PC-3 (cell line): ENCODE measurements around the gene BNIP3. TPM values are rescaled to one million over a fixed set of nuclear protein-coding genes. Genes with fewer than 3 reads are reported as not detected.

ENCODE experiments used
- ATAC-seq: fragments of 200-7000 bp; cut with Tn5 transposase; 2 replicates; pipeline ENCODE4 v1.9.1; 2020; ENCODE audit warnings: mild to moderate bottlenecking, moderate library complexity
- BruUV-seq: library from RNA; stranded (reverse); fragments of 400-500 nt; replicated peaks from 2 replicates; lab custom pipeline; 2021; lab: Mats Ljungman, UMichigan
- CTCF ChIA-PET: fragments of 300-600 bp; sonication (Branson Sonifier 250); formaldehyde crosslinking; loops from one replicate; lab custom pipeline; 2022; ENCODE audit warnings: antibody characterized with exemption; lab: Charles Lee
- POLR2A ChIA-PET: fragments of 300-600 bp; sonication (Branson Sonifier 250); formaldehyde crosslinking; loops from one replicate; lab custom pipeline; 2022; ENCODE audit warnings: antibody characterized with exemption; ENCODE audit not compliant: unreplicated experiment; lab: Charles Lee
- DNase-seq: peaks from one replicate; pipeline ENCODE4 v3.0.0-alpha.2; 2015
- H2AFZ ChIP-seq: fragments of 300-600 bp; sonication (generic); 2 replicates; pipeline ENCODE4 v1.6.0; 2016; ENCODE audit warnings: antibody characterized with exemption, low read length
- H3F3A ChIP-seq: fragments of 300-600 bp; sonication (generic); one replicate; pipeline ENCODE4 v1.6.0; 2017; ENCODE audit warnings: antibody characterized with exemption, low read length, control low read depth, mild to moderate bottlenecking; ENCODE audit not compliant: unreplicated experiment
- H3K27ac ChIP-seq: fragments of 300-600 bp; sonication (generic); 2 replicates; pipeline ENCODE4 v1.5.1; 2016; ENCODE audit warnings: mild to moderate bottlenecking, low read length
- H3K27me3 ChIP-seq: fragments of 300-600 bp; sonication (generic); 2 replicates; pipeline ENCODE4 v1.6.1; 2016; ENCODE audit warnings: low read length, mixed read lengths
- H3K36me3 ChIP-seq: fragments of 300-600 bp; sonication (generic); 2 replicates; pipeline ENCODE4 v1.6.1; 2016; ENCODE audit warnings: low read depth, mixed run types, low read length, mixed read lengths
- H3K4me1 ChIP-seq: fragments of 300-600 bp; sonication (generic); 2 replicates; pipeline ENCODE4 v1.5.1; 2016; ENCODE audit warnings: low read length; ENCODE audit not compliant: insufficient read depth
- H3K4me2 ChIP-seq: fragments of 300-600 bp; sonication (generic); 2 replicates; pipeline ENCODE4 v1.6.0; 2016; ENCODE audit warnings: low read length
- H3K4me3 ChIP-seq: fragments of 300-600 bp; sonication (generic); 2 replicates; pipeline ENCODE4 v1.5.1; 2016; ENCODE audit warnings: mild to moderate bottlenecking, low read length, mixed read lengths
- H3K79me2 ChIP-seq: fragments of 300-600 bp; sonication (generic); 2 replicates; pipeline ENCODE4 v1.6.1; 2017; ENCODE audit warnings: low read length, mixed read lengths
- H3K9ac ChIP-seq: fragments of 300-600 bp; sonication (generic); 2 replicates; pipeline ENCODE4 v1.6.0; 2016; ENCODE audit warnings: mild to moderate bottlenecking, low read length
- H3K9me2 ChIP-seq: fragments of 300-600 bp; sonication (generic); replicated peaks from 2 replicates; pipeline ENCODE4 v1.6.1; 2016; ENCODE audit warnings: mixed run types, low read length, mixed read lengths
- H3K9me3 ChIP-seq: fragments of 300-600 bp; sonication (generic); 2 replicates; pipeline ENCODE4 v1.6.1; 2016; ENCODE audit warnings: low read length, mixed read lengths
- H4K20me1 ChIP-seq: fragments of 300-600 bp; sonication (generic); 2 replicates; pipeline ENCODE4 v1.6.1; 2016; ENCODE audit warnings: low read length, mixed read lengths
- CTCF ChIP-seq: fragments of 300-600 bp; sonication (generic); conservative IDR thresholded peaks from 2 replicates; pipeline ENCODE4 v1.5.1; 2017; ENCODE audit warnings: antibody characterized with exemption, low read depth, mild to moderate bottlenecking, low read length
- EZH2 ChIP-seq: fragments of 300-600 bp; sonication (generic); IDR thresholded peaks from one replicate; pipeline ENCODE4 v1.6.1; 2017; ENCODE audit warnings: antibody characterized with exemption, mild to moderate bottlenecking, low read length; ENCODE audit not compliant: unreplicated experiment
- EZH2phosphoT487 ChIP-seq: fragments of 300-600 bp; sonication (generic); IDR thresholded peaks from 2 replicates; pipeline ENCODE4 v1.6.1; 2018; ENCODE audit warnings: mild to moderate bottlenecking, antibody characterized with exemption, low read length, borderline replicate concordance
- intact Hi-C: fragments of 100-400 bp; cut with micrococcal nuclease; formaldehyde crosslinking; loops from 2 replicates; pipeline ENCODE4 v1.9.0; 2023
- total RNA-seq: library from RNA; depleted of rRNA; stranded (reverse); fragments of >200 nt; gene quantifications from 2 replicates; pipeline ENCODE4 v1.2.3, GENCODE V29; 2014

The BNIP3 gene
- total RNA-seq, 1 experiment from 2014 or later, result 225 TPM

DNA sequence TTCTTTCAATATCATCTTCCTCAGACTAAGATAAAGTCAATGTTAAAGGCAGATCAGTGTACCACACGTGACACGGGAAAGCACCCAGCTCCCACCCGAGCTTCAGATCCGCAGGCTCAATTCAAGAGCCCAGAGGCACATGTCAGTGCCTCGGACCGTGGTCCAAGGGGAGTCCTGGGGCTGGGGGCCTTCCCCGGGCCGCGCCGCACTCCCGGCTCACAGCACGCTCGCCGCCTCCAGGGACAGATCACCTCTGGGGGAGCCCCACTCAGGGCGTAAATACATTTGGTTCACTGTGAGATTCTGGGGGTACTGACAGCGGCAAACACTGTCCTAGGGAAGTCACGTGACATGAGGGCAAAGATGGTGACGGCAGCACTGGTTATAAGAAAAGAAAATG, 10.8 kb downstream of the BNIP3 start:
- no peak overlapping the region for H2AFZ ChIP-seq
- no peaks in the 10 kb centered on the region for H3K27me3 ChIP-seq
- no peaks in the 10 kb centered on the region for H3K9me3 ChIP-seq
- H3K4me3 ChIP-seq, result no peak overlapping the region
- H3K4me2 ChIP-seq, result no peak overlapping the region
- H4K20me1 ChIP-seq, result peaks cover 43% of the 10 kb centered on the region
- CTCF ChIA-PET, result no interaction called here
- H3K9me2 ChIP-seq, result no peaks in the 10 kb centered on the region
- H3K79me2 ChIP-seq, result peaks cover 52% of the 10 kb centered on the region
- H3F3A ChIP-seq, result no peaks in the 10 kb centered on the region
- ATAC-seq, result no peak
- H3K9ac ChIP-seq, result no peak overlapping the region
- peaks cover 27% of the 10 kb centered on the region for H3K36me3 ChIP-seq
- no TSS peak for BruUV-seq
- no peak overlapping the region for H3K27ac ChIP-seq
- DNase-seq, result no peak
- POLR2A ChIA-PET, result no interaction called here
- intact Hi-C loops, result no loop called here
- no peaks in the 10 kb centered on the region; the same call in 1 of the 2 replicates for H3K4me1 ChIP-seq
- TF ChIP-seq EZH2phosphoT487, result no peak
- no peak for TF ChIP-seq CTCF
- TF ChIP-seq EZH2, result no peak

DNA sequence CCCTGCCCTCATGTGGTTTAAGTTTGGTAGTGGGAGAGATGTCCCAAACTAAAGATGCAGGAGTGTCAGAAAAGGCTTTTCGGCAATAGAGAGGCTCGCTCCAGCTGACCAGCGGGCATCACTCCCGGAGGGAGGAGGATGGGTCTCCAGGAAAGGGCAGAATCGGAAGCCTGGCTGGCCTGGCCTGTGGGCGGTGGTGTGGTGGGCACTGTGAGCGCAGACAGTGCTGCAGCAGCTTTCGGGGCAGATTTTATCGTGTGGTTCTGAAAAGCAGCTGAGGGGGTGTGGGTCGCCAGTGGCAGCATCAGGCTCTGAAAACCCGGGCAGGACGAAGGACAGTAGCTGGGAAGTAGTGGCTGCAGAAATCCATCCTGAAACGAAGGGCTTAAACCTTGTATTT, 12.8 kb downstream of the BNIP3 start:
- TF ChIP-seq EZH2phosphoT487, result no peak
- Histone ChIP-seq H3K27me3 (no peaks in the 10 kb centered on the region), H3K4me1 (no peaks in the 10 kb centered on the region), H2AFZ (no peak overlapping the region), H3K9me3 (no peaks in the 10 kb centered on the region), H3K4me3 (no peak overlapping the region), H3K36me3 (peaks cover 23% of the 10 kb centered on the region), H4K20me1 (peaks cover 23% of the 10 kb centered on the region; the same call in 1 of the 2 replicates), H3K9me2 (no peaks in the 10 kb centered on the region), H3K79me2 (peaks cover 32% of the 10 kb centered on the region), H3K27ac (no peak overlapping the region), H3F3A (no peaks in the 10 kb centered on the region), H3K9ac (no peak overlapping the region), H3K4me2 (no peak overlapping the region)
- ATAC-seq (no peak), DNase-seq (no peak)
- CTCF ChIA-PET, result no interaction called here
- BruUV-seq, result no TSS peak
- POLR2A ChIA-PET, result no interaction called here
- intact Hi-C loops, result no loop called here

GRCh38 chr10:131964298-131964697, 17.4 kb downstream of the BNIP3 start:
- no peaks in the 10 kb centered on the region for H3K27me3 ChIP-seq
- intact Hi-C loops, result no loop called here
- CTCF ChIA-PET, result no interaction called here
- no peak overlapping the region for H2AFZ ChIP-seq
- no peak overlapping the region for H3K27ac ChIP-seq
- H3K9ac ChIP-seq, result no peak overlapping the region
- no TSS peak for BruUV-seq
- no peaks in the 10 kb centered on the region for H3K9me3 ChIP-seq
- ATAC-seq (no peak), DNase-seq (no peak)
- TF ChIP-seq CTCF, result no peak
- TF ChIP-seq EZH2, result no peak
- TF ChIP-seq EZH2phosphoT487, result no peak
- no peaks in the 10 kb centered on the region for H3F3A ChIP-seq
- H3K79me2 ChIP-seq, result no peaks in the 10 kb centered on the region
- no peak overlapping the region for H3K4me2 ChIP-seq
- POLR2A ChIA-PET, result no interaction called here
- no peaks in the 10 kb centered on the region for H3K4me1 ChIP-seq
- no peaks in the 10 kb centered on the region for H4K20me1 ChIP-seq
- no peak overlapping the region for H3K4me3 ChIP-seq
- H3K36me3 ChIP-seq, result peaks cover 7% of the 10 kb centered on the region; the same call in 1 of the 2 replicates
- no peaks in the 10 kb centered on the region for H3K9me2 ChIP-seq
